ENCODE data around the gene ATP6V1C2. TPM values are rescaled to one million over a fixed set of nuclear protein-coding genes. Genes with fewer than 3 reads are reported as not detected.

ATP6V1C2 gene
- total RNA-seq, 1 donor from 2014 or later = 12.1 TPM

Small RNA genes lying within 50 kb of the gene (small RNA-seq; reads per million reads assigned to genes)
- gene RNU7-138P (ENCODE audit: low replicate concordance) = not detected
- not detected for gene RNU7-176P (ENCODE audit: low replicate concordance)

Other genes with a start within 250 kb of the ATP6V1C2 start
- 36.9 TPM for gene NOL10, start 31.7 kb upstream of the ATP6V1C2 start, total RNA-seq
- 162 TPM for gene PDIA6, start 91.2 kb downstream of the ATP6V1C2 start, total RNA-seq
- gene KCNF1, start 190.3 kb downstream of the ATP6V1C2 start, total RNA-seq = 1.3 TPM

Data from tongue (tissue), 2 donors.